RWPE2 (cell line): ENCODE data around the gene DCBLD2.
A peak's percentile ranks its signal among the peaks of the same experiment; 100 is the strongest.

ENCODE experiments used
- ATAC-seq: fragments of 200-7000 bp; cut with Tn5 transposase; 3 replicates; pipeline ENCODE4 v1.9.1; 2021; ENCODE audit warnings: low read depth
- DNase-seq: peaks from one replicate; pipeline ENCODE4 v3.0.0-alpha.2; 2020; ENCODE audit warnings: low spot score
- H3K27ac ChIP-seq: fragments of 450-650 bp; 2 replicates; pipeline ENCODE4 v1.5.1; 2017; ENCODE audit warnings: mild to moderate bottlenecking; ENCODE audit not compliant: poor library complexity, severe bottlenecking
- H3K27me3 ChIP-seq: fragments of 250-450 bp; sonication (Bioruptor Pico); 2 replicates; pipeline ENCODE4 v1.5.1; 2021; ENCODE audit warnings: mild to moderate bottlenecking, moderate library complexity; ENCODE audit not compliant: insufficient read depth, poor library complexity, severe bottlenecking
- H3K36me3 ChIP-seq: fragments of 250-450 bp; sonication (Bioruptor Pico); 2 replicates; pipeline ENCODE4 v1.5.1; 2020; ENCODE audit warnings: low read depth, mild to moderate bottlenecking, moderate library complexity
- H3K4me1 ChIP-seq: fragments of 250-450 bp; sonication (Bioruptor Pico); 2 replicates; pipeline ENCODE4 v1.5.1; 2021; ENCODE audit warnings: mild to moderate bottlenecking, moderate library complexity; ENCODE audit not compliant: insufficient read depth, poor library complexity, severe bottlenecking
- H3K4me3 ChIP-seq: fragments of 250-450 bp; sonication (Bioruptor Pico); 2 replicates; pipeline ENCODE4 v1.5.1; 2021; ENCODE audit warnings: mild to moderate bottlenecking, moderate library complexity; ENCODE audit not compliant: severe bottlenecking
- H3K9me3 ChIP-seq: fragments of 250-450 bp; sonication (Bioruptor Pico); 2 replicates; pipeline ENCODE4 v1.5.1; 2021; ENCODE audit warnings: mild to moderate bottlenecking, moderate library complexity; ENCODE audit not compliant: severe bottlenecking
- TF ChIP-seq, protein P1 (sequence below): fragments of 450-650 bp; IDR thresholded peaks from one replicate; pipeline ENCODE4 v1.5.1; 2017; ENCODE audit warnings: mild to moderate bottlenecking, moderate library complexity; ENCODE audit not compliant: poor library complexity, severe bottlenecking

Gene DCBLD2

DNA sequence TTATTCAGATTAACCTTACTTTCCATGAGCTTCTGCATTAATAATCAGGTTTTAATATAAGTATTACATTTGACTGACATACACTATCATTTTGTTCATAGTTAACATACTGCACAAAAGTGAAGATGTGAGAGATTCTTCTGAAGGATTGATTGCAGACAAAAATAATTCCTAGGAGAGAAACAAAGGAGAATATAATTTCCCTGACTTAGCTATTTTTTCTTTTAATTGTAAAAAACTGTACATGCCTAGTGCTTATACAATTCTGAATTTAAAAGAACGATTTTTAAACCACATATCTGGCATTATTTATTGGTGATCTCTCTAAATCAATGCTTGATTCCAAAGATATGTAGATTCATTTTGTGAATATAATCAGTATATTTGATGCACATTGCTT, 11.0 kb upstream of the DCBLD2 start:
- ATAC-seq (no peak), DNase-seq (no peak)

DNA sequence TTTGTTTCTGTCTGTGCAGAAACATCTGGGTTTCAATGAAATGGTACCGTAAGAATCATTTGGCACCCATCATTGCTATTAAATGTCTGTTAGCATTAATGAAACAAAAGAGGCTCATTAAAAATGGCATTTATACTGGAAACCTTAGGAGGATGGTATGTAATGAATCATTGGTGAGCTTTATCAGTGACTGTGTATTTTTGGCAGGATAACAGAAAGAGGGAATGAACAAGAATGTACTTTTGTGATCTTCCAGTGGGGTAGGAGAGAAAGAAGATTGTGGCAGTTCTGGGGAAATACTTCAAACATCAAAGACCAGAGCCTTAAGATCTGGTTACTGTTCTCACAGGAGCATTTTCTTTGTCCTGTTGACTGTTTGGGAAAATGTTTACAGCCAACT, 4.7 kb upstream of the DCBLD2 start:
- Histone ChIP-seq H3K36me3 (no peaks in the 10 kb centered on the region), H3K9me3 (peaks cover 4% of the 10 kb centered on the region), H3K4me1 (peaks cover 22% of the 10 kb centered on the region), H3K27ac (peak overlapping the region; percentile 75), H3K27me3 (no peaks in the 10 kb centered on the region), H3K4me3 (no peak overlapping the region)
- ATAC-seq (peak; percentile 28), DNase-seq (no peak)
- TF ChIP-seq, protein P1, sequence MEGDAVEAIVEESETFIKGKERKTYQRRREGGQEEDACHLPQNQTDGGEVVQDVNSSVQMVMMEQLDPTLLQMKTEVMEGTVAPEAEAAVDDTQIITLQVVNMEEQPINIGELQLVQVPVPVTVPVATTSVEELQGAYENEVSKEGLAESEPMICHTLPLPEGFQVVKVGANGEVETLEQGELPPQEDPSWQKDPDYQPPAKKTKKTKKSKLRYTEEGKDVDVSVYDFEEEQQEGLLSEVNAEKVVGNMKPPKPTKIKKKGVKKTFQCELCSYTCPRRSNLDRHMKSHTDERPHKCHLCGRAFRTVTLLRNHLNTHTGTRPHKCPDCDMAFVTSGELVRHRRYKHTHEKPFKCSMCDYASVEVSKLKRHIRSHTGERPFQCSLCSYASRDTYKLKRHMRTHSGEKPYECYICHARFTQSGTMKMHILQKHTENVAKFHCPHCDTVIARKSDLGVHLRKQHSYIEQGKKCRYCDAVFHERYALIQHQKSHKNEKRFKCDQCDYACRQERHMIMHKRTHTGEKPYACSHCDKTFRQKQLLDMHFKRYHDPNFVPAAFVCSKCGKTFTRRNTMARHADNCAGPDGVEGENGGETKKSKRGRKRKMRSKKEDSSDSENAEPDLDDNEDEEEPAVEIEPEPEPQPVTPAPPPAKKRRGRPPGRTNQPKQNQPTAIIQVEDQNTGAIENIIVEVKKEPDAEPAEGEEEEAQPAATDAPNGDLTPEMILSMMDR, result no peak

More for the DNA sequence above, 11.0 kb upstream of the DCBLD2 start:
- Histone ChIP-seq H3K9me3 (peaks cover 4% of the 10 kb centered on the region), H3K4me3 (no peak overlapping the region), H3K27me3 (no peaks in the 10 kb centered on the region), H3K27ac (no peak overlapping the region), H3K4me1 (peaks cover 15% of the 10 kb centered on the region), H3K36me3 (no peaks in the 10 kb centered on the region)
- TF ChIP-seq, protein P1, result no peak

DNA sequence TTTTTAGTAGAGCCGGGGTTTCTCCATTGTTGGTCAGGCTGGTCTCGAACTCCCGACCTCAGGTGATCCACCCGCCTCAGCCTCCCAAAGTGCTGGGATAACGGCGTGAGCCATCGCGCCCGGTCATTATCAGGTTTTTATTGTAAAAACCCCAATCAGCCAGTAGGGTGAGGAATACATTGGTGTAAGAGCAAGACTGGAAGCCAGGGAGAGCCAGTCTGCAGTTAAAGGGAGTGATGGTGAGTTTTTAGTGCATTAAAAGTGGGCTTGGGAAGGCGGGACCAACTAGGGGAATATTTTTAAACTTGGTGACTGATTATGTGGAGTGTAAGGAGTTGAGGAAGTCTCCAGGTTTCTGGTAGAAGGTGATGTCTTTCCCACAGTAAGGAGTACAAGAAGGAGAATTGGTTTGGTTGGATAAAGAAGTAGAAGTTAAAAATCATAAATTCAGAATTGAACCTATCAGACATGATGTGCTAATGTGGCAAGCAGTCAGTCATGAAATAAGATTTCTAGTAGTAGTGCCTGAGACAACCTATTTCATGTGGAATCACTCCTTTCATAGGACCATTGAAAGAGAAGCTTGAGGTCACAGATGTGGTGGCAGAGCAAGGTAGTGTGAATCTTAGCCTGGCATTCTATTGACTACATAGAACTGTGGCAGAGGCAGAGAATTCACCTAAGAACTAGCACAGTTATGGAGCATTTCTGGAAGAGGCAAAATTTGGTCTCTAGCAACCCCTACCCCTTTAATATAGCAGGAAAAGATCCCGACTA, 2.4 kb upstream of the DCBLD2 start:
- Histone ChIP-seq H3K36me3 (peaks cover 19% of the 10 kb centered on the region), H3K27ac (peak overlapping the region; percentile 78), H3K9me3 (no peaks in the 10 kb centered on the region), H3K4me3 (no peak overlapping the region), H3K4me1 (peaks cover 22% of the 10 kb centered on the region), H3K27me3 (no peaks in the 10 kb centered on the region)
- DNase-seq (no peak), ATAC-seq (no peak)
- TF ChIP-seq, protein P1, result no peak

DNA sequence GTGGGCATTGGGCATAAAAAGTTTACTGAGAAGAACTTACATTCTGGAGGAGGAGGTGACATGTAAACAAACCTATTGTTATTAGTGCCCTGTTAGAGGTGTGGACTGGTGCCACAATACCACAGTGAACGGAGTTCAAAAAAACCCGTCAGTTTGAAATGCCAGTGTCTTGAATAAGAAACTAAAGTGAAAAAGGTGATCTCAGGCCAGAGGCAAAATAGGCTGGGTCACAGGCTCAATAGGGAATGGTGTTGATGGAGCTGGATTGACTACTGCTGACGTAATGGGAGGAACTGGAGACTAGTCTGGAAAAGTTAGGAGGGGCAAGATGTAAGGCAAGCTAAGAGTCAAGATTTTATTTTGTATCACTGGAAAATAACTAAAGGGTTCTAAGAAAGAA, 1.6 kb upstream of the DCBLD2 start:
- TF ChIP-seq, protein P1, result no peak
- no peak for ATAC-seq
- Histone ChIP-seq H3K36me3 (peaks cover 27% of the 10 kb centered on the region), H3K27ac (peak overlapping the region; percentile 78), H3K27me3 (no peaks in the 10 kb centered on the region), H3K4me3 (no peak overlapping the region), H3K4me1 (peaks cover 22% of the 10 kb centered on the region), H3K9me3 (no peaks in the 10 kb centered on the region)
- no peak for DNase-seq

DNA sequence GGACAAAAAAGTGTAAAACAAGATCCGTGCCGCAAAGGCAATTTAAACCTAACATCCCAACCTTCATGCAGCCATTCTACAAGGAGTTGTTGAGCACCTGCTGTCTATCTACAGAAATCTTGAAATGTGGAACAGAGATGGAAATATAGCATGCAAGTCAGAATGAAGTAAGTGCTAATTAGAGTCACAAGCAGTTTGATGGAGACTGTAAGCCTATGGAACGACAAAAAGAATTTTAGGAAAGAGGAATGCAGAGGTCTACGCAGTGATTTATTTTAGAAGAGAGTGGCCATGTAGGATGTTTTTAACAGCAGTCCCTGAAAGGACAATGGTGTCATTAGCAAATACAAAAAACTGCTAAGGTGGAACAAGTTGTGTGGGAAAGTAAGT, 851 bp upstream of the DCBLD2 start:
- peaks cover 34% of the 10 kb centered on the region for H3K36me3 ChIP-seq
- H3K4me1 ChIP-seq, result peaks cover 23% of the 10 kb centered on the region
- no peaks in the 10 kb centered on the region for H3K27me3 ChIP-seq
- TF ChIP-seq, protein P1, result no peak
- H3K4me3 ChIP-seq, result peak overlapping the region; percentile 89
- no peak for DNase-seq
- no peaks in the 10 kb centered on the region for H3K9me3 ChIP-seq
- H3K27ac ChIP-seq, result peak overlapping the region; percentile 78
- no peak for ATAC-seq
